ENCODE data around the gene GJC2.

- TF ChIP-seq CTCF (IDR thresholded peaks at IDR 0.05; ENCODE audit: insufficient read depth, low read depth, low read length) (no peak), EZH2 (IDR thresholded peaks at IDR 0.05; ENCODE audit: insufficient read depth, low read length) (no peak)
These were observed 46.7 kb upstream of the GJC2 start, which contains the start of gene C1orf35 for GRCh38 chr1:228102791-228103620.
